Trophoblast cell (in vitro differentiated cells and primary cell): ENCODE data around the gene SNPH.

ENCODE experiments used
- DNase-seq, 2 donors: peaks; one replicate each; pipeline ENCODE4 v3.0.0-alpha.2; 2016
- H2AFZ ChIP-seq: 2 replicates; pipeline ENCODE4 v1.6.1; 2013; ENCODE audit warnings: low read length, moderate library complexity, mild to moderate bottlenecking; ENCODE audit not compliant: insufficient read depth, poor library complexity
- H2AK5ac ChIP-seq: 2 replicates; pipeline ENCODE4 v1.6.1; 2013; ENCODE audit warnings: mild to moderate bottlenecking, low read length
- H2BK120ac ChIP-seq: 2 replicates; pipeline ENCODE4 v1.6.1; 2013; ENCODE audit warnings: low read length, mild to moderate bottlenecking, moderate library complexity; ENCODE audit not compliant: insufficient read depth, poor library complexity
- H2BK12ac ChIP-seq: 2 replicates; pipeline ENCODE4 v1.6.1; 2013; ENCODE audit warnings: mild to moderate bottlenecking, low read length, moderate library complexity
- H2BK5ac ChIP-seq: 2 replicates; pipeline ENCODE4 v1.6.1; 2013; ENCODE audit warnings: low read length, low read depth, moderate library complexity, mild to moderate bottlenecking; ENCODE audit not compliant: poor library complexity
- H3K14ac ChIP-seq: 2 replicates; pipeline ENCODE4 v1.6.1; 2013; ENCODE audit warnings: mild to moderate bottlenecking, low read length
- H3K18ac ChIP-seq: 2 replicates; pipeline ENCODE4 v1.6.1; 2013; ENCODE audit warnings: mild to moderate bottlenecking, low read length
- H3K23ac ChIP-seq: 2 replicates; pipeline ENCODE4 v1.6.1; 2013; ENCODE audit warnings: low read length
- H3K27ac ChIP-seq: 2 replicates; pipeline ENCODE4 v1.5.1; 2013; ENCODE audit warnings: low read depth, mild to moderate bottlenecking, inconsistent platforms, low read length, moderate library complexity
- H3K27me3 ChIP-seq: 2 replicates; pipeline ENCODE4 v1.6.1; 2013; ENCODE audit warnings: inconsistent platforms, mild to moderate bottlenecking, low read length, moderate library complexity; ENCODE audit not compliant: insufficient read depth
- H3K36me3 ChIP-seq, 2 experiments: 1 replicate in 1 of 2; 2 replicates in 1 of 2; pipeline ENCODE4 v1.6.1; 2013; ENCODE audit warnings: low read length in 2 of 2, mild to moderate bottlenecking in 2 of 2, moderate library complexity in 1 of 2; ENCODE audit not compliant: insufficient read depth in 2 of 2, control insufficient read depth in 1 of 2
- H3K4ac ChIP-seq: 2 replicates; pipeline ENCODE4 v1.6.1; 2013; ENCODE audit warnings: low read depth, mild to moderate bottlenecking, low read length, moderate library complexity
- H3K4me1 ChIP-seq, 2 experiments: 1 replicate in 1 of 2; 2 replicates in 1 of 2; pipeline ENCODE4 v1.6.1; 2013; ENCODE audit warnings: low read length in 2 of 2, mild to moderate bottlenecking in 2 of 2, moderate library complexity in 1 of 2; ENCODE audit not compliant: insufficient read depth in 2 of 2, control insufficient read depth in 1 of 2
- H3K4me2 ChIP-seq: 2 replicates; pipeline ENCODE4 v1.6.1; 2013; ENCODE audit warnings: inconsistent platforms, mild to moderate bottlenecking, low read length, moderate library complexity
- H3K4me3 ChIP-seq: 2 replicates; pipeline ENCODE4 v1.5.1; 2013; ENCODE audit warnings: mild to moderate bottlenecking, low read depth, low read length, inconsistent platforms
- H3K79me1 ChIP-seq: one replicate; pipeline ENCODE4 v1.6.1; 2013; ENCODE audit warnings: low read length
- H3K79me2 ChIP-seq: 2 replicates; pipeline ENCODE4 v1.6.1; 2013; ENCODE audit warnings: low read length, mild to moderate bottlenecking; ENCODE audit not compliant: control insufficient read depth, insufficient read depth, poor library complexity
- H3K9ac ChIP-seq: 2 replicates; pipeline ENCODE4 v1.6.1; 2013; ENCODE audit warnings: mild to moderate bottlenecking, low read length
- H3K9me3 ChIP-seq: 2 replicates; pipeline ENCODE4 v1.6.1; 2013; ENCODE audit warnings: low read depth, mild to moderate bottlenecking, control low read depth, inconsistent platforms, low read length; ENCODE audit not compliant: insufficient read depth
- H4K12ac ChIP-seq: 2 replicates; pipeline ENCODE4 v1.6.1; 2013; ENCODE audit warnings: low read depth, mild to moderate bottlenecking, low read length, moderate library complexity
- H4K8ac ChIP-seq: 2 replicates; pipeline ENCODE4 v1.6.1; 2013; ENCODE audit warnings: low read depth, mild to moderate bottlenecking, low read length, moderate library complexity
- H4K91ac ChIP-seq: one replicate; pipeline ENCODE4 v1.6.1; 2013; ENCODE audit warnings: low read depth, mild to moderate bottlenecking, low read length, moderate library complexity
- WGBS: extraction: QIAGEN DNeasy Blood & Tissue Kit; methylation state at CpG from one replicate; pipeline ENCODE4 v1.1.7; 2013; ENCODE audit warnings: missing lambda C conversion rate; ENCODE audit not compliant: insufficient read length, insufficient coverage; ENCODE audit errors: extremely low coverage; 5-methylcytosine and 5-hydroxymethylcytosine counted together

Gene SNPH

GRCh38 chr20:1323256-1323655 is 57.2 kb downstream of the SNPH start:
- Histone ChIP-seq H3K36me3 (no peaks in the 10 kb centered on the region), H3K23ac (no peak overlapping the region), H2BK120ac (no peak overlapping the region), H3K79me1 (peaks cover 10% of the 10 kb centered on the region), H2BK12ac (no peak overlapping the region), H4K12ac (no peak overlapping the region), H3K27me3 (no peaks in the 10 kb centered on the region), H2AK5ac (no peak overlapping the region), H2AFZ (no peak overlapping the region), H3K4me2 (no peak overlapping the region), H3K4ac (no peak overlapping the region), H4K91ac (no peak overlapping the region), H3K4me3 (no peak overlapping the region), H3K79me2 (peaks cover 7% of the 10 kb centered on the region), H3K4me1 (peaks cover 13% of the 10 kb centered on the region in 2 experiments), H3K18ac (no peak overlapping the region), H3K27ac (no peak overlapping the region), H4K8ac (no peak overlapping the region), H3K9me3 (no peaks in the 10 kb centered on the region), H3K9ac (no peak overlapping the region), H3K14ac (no peak overlapping the region), H2BK5ac (no peak overlapping the region)
- no CpG with 5 or more reads among the region's 6 CpGs for WGBS
- no peak for DNase-seq

DNA sequence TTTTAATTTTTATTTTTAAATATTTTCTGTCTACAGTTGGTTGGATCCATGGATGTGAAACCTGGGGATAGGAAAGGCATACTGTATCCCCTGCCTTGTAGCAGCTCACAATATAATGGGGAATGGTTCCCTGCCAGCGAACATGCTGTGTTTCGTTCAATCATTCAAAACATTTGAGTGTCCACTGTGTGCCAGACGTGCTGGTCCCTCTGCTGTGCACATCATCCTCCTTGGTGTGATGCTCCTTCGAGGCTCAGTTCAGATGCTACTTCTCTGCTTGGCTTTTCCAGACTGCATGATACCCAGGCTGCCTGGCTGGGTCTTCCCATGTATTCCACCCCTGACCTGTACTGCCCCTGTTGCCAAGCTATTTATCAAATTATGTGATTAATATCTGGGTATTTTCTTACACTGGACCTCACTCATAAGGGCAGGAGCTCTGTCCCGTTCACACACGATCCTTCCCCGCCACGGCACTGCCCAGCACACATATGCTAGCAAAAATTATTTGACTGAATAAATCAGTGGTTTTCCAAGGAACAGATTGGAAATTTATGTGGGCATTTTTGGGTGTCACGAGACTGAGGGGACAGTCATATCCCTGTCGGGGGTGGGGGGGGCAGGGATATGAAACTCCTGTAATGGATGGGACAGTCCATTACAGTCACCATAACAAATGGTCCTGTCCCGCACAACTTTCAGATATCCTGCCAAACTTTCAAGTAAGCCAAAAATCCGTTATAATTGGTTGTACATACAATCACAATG is 57.9 kb downstream of the SNPH start:
- Histone ChIP-seq H3K4me2 (no peak overlapping the region), H4K12ac (no peak overlapping the region), H3K4me1 (peaks cover 13% of the 10 kb centered on the region in 2 experiments), H2BK5ac (no peak overlapping the region), H3K4me3 (no peak overlapping the region), H2BK120ac (no peak overlapping the region), H2BK12ac (no peak overlapping the region), H3K9me3 (no peaks in the 10 kb centered on the region), H3K23ac (no peak overlapping the region), H3K4ac (no peak overlapping the region), H4K8ac (no peak overlapping the region), H3K18ac (no peak overlapping the region), H4K91ac (no peak overlapping the region), H3K36me3 (no peaks in the 10 kb centered on the region), H3K14ac (no peak overlapping the region), H3K9ac (no peak overlapping the region), H2AK5ac (no peak overlapping the region), H3K27ac (no peak overlapping the region), H3K79me2 (peaks cover 7% of the 10 kb centered on the region), H3K27me3 (no peaks in the 10 kb centered on the region), H2AFZ (no peak overlapping the region), H3K79me1 (peaks cover 10% of the 10 kb centered on the region)
- DNase-seq: no peak
- WGBS: no CpG with 5 or more reads among the region's 12 CpGs

DNA sequence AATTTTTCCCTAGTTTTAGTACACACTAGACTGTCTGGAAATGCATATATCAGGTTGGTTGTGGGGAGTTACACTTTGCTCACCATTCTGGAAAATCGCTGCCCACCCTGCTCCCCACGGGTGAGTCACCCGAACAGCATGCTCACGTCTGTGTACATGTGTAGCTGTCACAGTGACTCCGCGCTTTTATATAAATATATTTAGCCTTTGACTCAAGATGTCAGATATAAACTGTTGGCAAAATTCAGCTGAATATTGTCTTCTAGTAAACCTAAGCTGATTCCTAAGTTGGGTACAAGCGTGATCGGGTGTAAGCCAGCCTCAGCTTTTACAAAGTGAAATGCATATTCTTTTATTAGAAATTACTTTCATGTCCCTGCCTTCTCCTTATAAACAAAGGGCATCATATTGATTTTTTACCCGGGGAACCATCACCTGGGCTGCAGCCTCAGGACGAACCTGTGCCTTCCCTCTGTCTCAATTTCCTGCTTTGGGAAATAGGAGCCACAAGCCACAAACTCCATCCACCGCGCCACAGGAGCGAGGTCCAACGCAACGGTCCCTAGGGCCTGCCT is 58.6 kb downstream of the SNPH start:
- Histone ChIP-seq H2AK5ac (no peak overlapping the region), H3K14ac (no peak overlapping the region), H3K23ac (no peak overlapping the region), H3K4me1 (peaks cover 13% of the 10 kb centered on the region in 2 experiments), H3K27ac (no peak overlapping the region), H4K12ac (no peak overlapping the region), H3K79me2 (peaks cover 7% of the 10 kb centered on the region), H3K4me3 (peak overlapping the region; percentile 62), H3K18ac (peak overlapping the region; percentile 26), H4K91ac (peak overlapping the region; percentile 20), H3K9ac (no peak overlapping the region), H2BK12ac (no peak overlapping the region), H3K9me3 (no peaks in the 10 kb centered on the region), H2BK120ac (no peak overlapping the region), H4K8ac (peak overlapping the region; percentile 75), H3K79me1 (peaks cover 10% of the 10 kb centered on the region), H2AFZ (no peak overlapping the region), H3K4ac (no peak overlapping the region), H3K4me2 (peak overlapping the region; percentile 67), H3K36me3 (no peaks in the 10 kb centered on the region), H3K27me3 (no peaks in the 10 kb centered on the region), H2BK5ac (no peak overlapping the region)
- no CpG with 5 or more reads among the region's 15 CpGs for WGBS
- peak; percentile 17 to 36 for DNase-seq

GRCh38 chr20:1325173-1326030 is 59.3 kb downstream of the SNPH start:
- DNase-seq: peak; percentile 95 to 98
- no CpG with 5 or more reads among the region's 56 CpGs for WGBS
- Histone ChIP-seq H3K9ac (peak overlapping the region; percentile 96), H3K79me1 (peaks cover 10% of the 10 kb centered on the region), H2BK12ac (peak overlapping the region; percentile 56), H3K27ac (peak overlapping the region; percentile 87), H3K27me3 (no peaks in the 10 kb centered on the region), H2BK5ac (peak overlapping the region; percentile 93), H3K4me3 (peak overlapping the region; percentile 79), H3K23ac (no peak overlapping the region), H3K4ac (peak overlapping the region; percentile 84), H3K4me2 (peak overlapping the region; percentile 78), H3K4me1 (peaks cover 13 to 15% of the 10 kb centered on the region in 2 experiments), H2AK5ac (peak overlapping the region; percentile 60), H3K79me2 (peaks cover 7% of the 10 kb centered on the region), H3K14ac (peak overlapping the region; percentile 89), H4K91ac (peak overlapping the region; percentile 96), H4K12ac (peak overlapping the region; percentile 79), H2AFZ (peak overlapping the region; percentile 80), H3K9me3 (no peaks in the 10 kb centered on the region), H2BK120ac (peak overlapping the region; percentile 89), H3K36me3 (no peaks in the 10 kb centered on the region), H4K8ac (peak overlapping the region; percentile 95), H3K18ac (peak overlapping the region; percentile 88)
